Measurements from ENCODE around the gene LACTBL1.

The LACTBL1 gene

GRCh38 chr1:22908880-22909426, 63.7 kb downstream of the LACTBL1 start:
- TF ChIP-seq JUND (IDR thresholded peaks at IDR 0.05; ENCODE audit: low read depth): no peak
- DNase-seq (ENCODE audit: low read depth in 1 of 2, low spot score in 1 of 2): no peak
- in situ Hi-C loops (cut with HindIII; ENCODE audit: low pct_unique_long_range_greater_than_20kb, low sequenced_read_pairs): no loop called here

GRCh38 chr1:22907528-22907927, 65.1 kb downstream of the LACTBL1 start:
- DNase-seq (ENCODE audit: low read depth in 1 of 2, low spot score in 1 of 2): no peak
- in situ Hi-C loops (cut with HindIII; ENCODE audit: low pct_unique_long_range_greater_than_20kb, low sequenced_read_pairs): no loop called here
- no peak for TF ChIP-seq JUND (IDR thresholded peaks at IDR 0.05; ENCODE audit: low read depth)

GRCh38 chr1:22906968-22907367, 65.7 kb downstream of the LACTBL1 start:
- no peak for TF ChIP-seq JUND (IDR thresholded peaks at IDR 0.05; ENCODE audit: low read depth)
- in situ Hi-C loops (cut with HindIII; ENCODE audit: low pct_unique_long_range_greater_than_20kb, low sequenced_read_pairs): no loop called here
- no peak for DNase-seq (ENCODE audit: low read depth in 1 of 2, low spot score in 1 of 2)

GRCh38 chr1:22903113-22903512, 69.6 kb downstream of the LACTBL1 start:
- in situ Hi-C loops (cut with HindIII; ENCODE audit: low pct_unique_long_range_greater_than_20kb, low sequenced_read_pairs): no loop called here
- no peak for TF ChIP-seq JUND (IDR thresholded peaks at IDR 0.05; ENCODE audit: low read depth)

More at GRCh38 chr1:22903113-22903512, 69.6 kb downstream of the LACTBL1 start:
- DNase-seq (ENCODE audit: low read depth in 1 of 2, low spot score in 1 of 2): no peak

All from T47D (cell line).